HG02970 (cell line): ENCODE measurements around the gene KCND3.

Experiments used
- ATAC-seq: cut with Tn5 transposase; IDR thresholded peaks from one replicate; pipeline ENCODE4 v1.9.1; 2021; ENCODE audit warnings: mild to moderate bottlenecking, moderate library complexity, moderate number of reproducible peaks; ENCODE audit not compliant: unreplicated experiment, low FRiP score

KCND3 gene

DNA sequence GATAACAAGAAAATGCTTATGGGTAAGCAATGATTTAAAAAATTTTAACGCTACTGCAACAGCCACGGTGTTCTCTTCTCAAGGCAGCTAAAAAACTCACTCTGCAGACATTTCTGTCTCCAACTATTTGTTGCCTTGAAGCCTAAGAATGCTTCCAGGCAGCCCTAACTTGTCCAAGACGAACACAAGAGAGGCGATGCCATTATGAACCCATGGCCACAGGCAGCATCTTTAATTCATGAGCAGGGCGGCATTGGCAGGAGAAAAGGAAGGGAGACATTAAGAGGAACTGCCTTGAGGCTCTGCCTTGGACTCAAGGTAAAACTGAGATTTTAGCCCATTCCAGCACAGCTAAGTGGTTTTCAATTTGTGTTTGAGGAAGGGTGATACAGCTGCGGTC, 67.5 kb downstream of the KCND3 start:
- ATAC-seq = no peak

DNA sequence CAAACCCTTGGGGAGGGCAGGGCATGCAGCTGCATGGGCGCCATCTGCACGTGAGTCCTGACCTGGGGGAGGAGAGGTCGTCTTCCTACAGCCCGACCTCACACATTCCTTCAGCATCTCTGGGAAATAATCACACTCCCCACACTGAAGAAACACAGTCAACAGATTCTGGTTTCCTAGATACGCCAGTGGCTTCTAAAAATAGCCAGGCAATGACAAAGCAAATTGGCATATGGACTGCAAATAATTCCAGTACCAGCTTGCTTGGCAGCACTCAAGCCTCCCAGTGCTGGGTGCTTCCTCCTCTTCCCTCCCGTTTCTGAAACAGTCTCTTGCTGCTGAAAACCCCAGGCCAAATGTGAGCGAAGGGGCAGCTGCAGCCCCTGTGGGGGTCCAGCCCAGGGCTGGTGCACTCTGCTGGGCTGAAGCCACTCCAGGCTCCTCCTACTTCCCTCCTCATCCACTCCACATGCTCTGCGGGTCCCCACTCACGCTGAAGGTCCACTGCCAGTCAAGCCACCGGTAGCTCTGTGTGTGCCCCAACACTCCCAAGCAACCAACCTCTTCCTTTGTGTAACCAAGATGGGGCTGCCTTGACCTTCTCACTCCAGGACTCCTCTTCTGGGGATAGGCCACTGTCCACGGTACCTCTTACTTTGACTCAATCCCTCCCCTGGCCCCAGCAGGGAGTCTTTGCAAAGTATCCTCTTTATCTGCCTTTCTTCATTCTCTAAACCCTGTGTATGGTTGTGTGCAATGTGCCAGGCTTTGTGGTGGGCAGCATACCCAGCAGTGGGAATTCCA, 69.0 kb downstream of the KCND3 start:
- ATAC-seq = no peak

DNA sequence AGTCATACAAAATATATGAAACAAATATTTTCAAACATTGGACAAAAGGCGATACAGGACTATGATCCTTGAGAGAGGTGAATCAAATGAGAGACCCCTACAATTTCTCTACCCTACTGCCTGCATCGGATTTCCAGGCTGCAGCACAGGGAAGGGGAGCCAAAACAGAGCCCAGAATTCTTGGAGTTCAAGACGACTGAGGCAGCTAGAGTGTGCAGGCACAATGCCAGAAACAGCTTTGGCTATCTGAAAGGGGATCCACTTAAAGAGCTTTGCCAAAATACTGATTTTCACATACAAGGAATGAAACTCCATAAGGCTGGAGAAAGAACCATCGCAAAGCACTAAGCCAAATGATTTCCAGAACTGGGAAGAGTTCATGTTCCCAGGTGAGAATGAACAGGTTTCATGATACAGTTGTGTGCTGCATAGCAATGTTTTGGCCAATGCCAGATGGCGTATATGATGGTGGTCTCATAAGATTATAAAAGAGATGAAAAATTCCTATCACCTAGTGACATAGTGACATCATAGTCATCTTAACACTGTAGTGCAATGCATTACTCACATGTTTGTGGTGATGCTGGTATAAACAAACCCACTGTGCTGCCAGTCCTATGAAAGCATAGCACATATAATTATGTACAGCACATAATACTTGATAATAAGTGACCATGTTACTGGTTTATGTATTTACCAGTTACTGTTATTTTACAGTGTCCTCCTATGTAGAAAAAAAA, 77.5 kb downstream of the KCND3 start:
- ATAC-seq = no peak

DNA sequence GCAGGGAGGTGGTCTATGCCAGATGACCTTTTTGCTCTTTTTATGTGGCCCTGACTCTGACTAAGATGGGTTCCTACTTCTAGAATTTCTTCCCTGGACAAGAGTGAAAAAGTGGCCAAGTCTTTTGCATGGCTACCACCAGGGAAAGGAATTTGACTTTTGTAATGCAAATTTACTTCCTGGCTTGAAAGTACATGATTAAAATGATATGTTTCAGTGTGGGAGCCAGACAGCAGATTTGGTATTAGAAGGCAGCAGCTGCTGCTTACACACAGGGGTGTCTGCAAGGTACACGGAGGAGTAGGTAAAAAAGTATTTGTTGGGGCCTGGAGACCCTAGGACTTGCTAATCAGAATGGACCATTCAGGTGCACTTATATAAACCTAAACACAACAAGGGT, 78.4 kb downstream of the KCND3 start:
- no peak for ATAC-seq

DNA sequence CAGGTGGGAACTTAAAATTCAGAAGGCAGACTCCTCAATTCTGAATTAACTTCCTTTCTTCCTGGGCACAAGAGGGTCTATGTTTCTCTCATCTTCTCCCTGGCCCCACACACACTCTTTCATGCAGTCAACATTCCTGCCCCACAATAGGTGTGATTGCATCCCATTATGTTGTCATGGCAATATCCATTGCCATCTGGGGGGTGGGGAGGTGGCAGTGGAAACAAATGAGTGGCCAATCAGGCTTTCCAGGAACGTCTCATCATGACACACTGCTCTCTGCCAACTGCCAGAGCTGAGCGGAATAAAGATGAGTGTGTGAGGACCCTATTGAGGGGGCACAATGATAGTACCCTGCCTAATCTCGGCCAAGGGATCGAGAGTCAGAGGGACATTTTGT, 80.4 kb downstream of the KCND3 start:
- no peak for ATAC-seq

DNA sequence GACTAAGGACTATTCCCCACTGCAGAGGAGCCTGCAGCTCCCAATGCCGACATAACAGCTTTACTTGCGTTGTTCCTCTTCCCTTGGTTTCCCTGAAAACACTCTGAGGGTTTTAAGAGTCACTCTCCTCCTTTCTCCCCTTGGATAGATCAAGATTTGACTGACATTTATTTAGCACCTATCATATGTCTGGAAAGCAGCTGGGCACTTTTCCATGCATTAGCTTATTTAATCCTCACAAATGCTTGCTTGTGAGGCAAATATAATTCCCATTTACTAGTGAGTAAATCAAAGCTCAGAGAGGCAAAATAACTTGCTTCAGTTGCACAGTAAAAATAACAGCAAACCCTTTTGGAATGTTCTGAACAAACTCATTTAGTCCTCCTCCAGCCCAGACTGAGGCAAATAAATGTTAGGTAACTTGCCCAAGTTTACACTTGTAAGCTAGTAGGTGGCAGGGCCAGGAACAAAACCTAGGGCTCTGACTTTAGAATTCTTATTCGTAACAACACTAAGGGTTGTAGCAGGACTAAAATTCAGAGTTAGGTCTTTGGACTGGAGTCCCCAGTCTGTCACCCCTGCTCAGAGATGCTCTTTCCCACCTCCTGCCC, 81.4 kb downstream of the KCND3 start:
- no peak for ATAC-seq

DNA sequence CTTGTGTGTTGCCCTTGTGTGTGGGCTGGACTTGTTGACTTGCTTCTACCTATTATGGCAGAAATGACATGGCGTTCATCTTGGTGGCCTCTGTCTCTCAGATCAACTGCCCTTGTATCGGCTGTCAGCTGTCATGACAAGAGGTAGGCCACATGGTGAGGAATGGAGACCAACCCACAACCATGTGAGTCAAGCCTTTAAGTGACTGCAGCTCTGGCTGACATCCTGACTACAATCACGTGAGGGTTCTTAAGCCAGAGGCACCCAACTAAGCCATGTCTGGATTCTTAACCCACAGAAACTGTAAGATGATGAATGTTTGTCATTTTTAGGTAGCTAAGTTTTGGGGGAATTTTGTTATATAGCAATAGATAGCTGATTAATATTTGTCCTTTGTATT, 82.1 kb downstream of the KCND3 start:
- ATAC-seq = no peak

DNA sequence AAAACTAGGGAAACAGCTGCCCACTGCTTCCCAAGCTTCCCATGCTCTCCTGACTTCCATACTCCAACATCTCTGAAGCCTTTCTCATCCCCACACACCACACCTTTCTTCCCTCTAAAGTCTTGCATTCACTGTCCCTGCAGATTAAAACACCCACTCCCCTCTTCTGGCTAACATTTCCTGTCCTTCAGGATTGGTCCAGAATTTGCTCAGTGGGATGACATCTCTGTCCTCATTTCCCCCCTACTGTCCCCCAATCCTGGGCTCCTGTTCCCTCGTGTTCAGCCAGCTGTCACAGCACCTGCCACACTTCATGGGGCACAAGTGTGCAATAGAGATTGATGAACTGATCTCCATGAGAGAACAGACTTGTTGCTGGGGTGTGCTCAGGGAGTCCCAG, 82.7 kb downstream of the KCND3 start:
- no peak for ATAC-seq

DNA sequence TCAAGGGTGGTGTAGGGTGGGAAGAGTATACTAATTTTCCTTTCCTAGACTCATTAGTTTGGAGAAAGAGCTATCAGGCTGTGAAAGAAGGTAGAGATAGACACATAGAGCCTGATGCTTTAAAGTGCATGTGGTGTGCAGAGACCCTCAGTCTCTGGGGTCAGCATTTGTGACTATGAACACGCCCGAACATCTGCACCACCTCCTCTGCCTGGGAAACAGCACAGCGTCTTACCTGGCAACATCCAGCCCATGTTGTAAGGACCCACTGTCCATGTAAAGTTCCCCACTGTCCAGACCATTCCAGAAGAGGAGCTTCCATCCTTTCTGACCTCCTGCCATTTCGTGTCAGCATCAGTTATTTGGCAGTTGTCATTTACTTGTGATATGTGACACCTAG, 83.4 kb downstream of the KCND3 start:
- no peak for ATAC-seq

DNA sequence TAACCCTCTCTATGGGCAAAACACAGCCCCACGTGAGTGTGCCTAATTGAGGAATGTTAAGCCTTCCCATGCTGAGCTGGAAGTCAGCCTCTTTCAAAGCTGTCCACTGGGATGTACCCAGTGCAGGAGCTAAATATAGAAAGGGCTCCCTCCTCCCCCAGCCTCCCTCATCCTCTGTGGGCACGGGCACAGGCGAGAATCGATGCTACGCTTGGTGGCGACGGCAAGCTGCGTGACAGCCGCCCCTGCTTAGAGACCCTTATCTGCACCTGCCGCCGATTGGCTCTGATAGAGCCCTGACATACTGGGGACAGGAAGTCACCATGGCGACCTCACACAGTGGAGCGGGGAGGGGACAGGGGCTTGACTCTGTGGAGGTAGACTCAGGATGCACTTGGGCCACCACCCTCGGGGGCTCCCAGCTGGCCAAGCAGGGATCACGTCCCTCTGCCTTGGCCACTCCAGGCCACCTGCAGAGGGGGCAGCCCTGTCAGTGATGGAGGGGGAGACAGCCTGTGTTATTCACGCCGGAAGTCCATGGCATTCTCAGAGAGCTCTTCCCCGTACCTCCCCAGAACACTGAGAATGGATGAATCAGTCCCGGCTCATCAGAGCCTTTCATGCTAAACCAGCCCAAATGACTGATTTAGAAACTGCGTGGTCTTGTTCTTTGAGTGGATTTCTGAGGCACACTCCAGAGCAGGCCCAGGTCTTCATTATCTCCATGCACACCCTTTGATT, 84.8 kb downstream of the KCND3 start:
- ATAC-seq = no peak

DNA sequence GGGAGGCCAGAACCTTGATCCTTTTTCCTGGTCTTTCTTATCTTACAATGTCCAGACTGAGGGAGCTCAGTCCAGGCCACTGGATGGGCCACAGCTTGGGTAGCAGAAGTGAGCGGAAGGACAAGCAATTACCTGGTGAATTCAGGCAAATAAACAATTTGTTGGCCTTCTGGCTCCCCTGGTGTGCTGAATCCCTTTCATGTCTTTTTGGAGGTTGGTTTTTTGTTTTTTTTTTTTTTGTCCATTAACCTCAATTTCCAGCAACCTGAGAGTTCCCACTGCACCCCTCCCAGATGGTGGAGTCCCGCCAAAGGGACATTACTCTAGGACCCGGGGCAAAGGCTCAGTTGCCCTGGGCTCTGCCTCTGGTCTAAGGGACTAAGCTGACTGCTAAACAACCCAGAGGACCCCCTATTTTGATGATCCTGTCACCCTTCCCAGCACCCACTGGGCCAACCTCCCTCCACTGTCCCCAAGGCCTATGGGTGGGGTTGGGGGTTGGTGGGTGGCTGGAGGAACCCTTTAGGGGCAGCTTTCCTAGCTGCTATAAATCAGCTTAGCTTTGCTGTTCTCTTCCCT, 85.5 kb downstream of the KCND3 start:
- no peak for ATAC-seq

DNA sequence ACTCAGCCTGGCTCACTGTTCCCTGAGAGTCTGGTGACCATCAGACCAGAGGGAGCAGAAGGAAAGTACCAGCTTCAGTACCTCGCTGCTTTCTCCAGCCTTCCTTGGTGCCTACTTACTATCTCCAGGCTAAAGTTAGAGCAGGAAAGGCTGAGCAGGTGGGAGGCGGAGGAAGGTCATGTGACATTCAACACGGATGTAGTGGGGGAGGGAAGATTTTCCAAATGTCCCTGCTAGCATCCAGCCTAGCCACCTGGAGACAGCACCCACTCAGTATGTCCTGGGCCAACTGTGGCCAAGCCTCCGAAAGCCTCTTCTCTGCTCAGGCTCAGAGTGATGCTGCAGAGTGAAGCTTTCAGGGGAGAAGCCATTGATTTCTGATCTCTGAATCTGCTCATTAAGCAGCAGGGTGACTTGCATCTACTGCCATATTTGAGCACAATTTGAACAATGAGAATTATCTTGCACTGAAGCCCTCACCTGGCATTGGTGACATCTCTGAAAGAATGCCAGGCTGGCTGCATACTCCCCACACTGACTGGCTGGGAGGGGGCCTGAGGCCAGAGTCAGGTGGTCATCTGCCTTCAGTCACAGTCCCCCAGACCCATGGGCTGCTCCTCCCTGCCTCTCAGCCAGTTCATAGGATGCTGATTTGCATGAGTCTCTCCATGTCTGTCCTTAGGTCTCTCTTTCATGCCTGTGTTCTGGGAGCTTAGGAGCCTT, 86.2 kb downstream of the KCND3 start:
- no peak for ATAC-seq

DNA sequence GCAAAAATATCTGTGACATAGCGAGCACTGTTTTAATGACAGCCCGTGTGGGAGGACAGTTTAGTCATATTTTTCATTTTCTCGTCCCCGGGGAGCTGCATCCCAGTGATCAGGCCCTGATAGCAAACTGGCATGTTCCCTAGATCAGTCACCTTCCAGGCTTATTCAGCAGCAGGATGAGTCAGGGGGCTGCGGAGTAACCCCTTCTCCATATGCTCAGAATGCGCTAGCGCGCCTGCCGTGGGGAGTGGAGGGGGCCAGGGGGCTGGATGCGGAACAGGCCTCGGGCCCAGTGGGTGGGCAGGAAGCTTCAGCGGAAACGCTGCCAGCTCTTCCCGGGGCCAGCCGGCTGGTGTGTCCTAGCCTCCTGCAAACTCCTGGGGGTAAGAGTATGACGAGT, 94.0 kb downstream of the KCND3 start:
- no peak for ATAC-seq

DNA sequence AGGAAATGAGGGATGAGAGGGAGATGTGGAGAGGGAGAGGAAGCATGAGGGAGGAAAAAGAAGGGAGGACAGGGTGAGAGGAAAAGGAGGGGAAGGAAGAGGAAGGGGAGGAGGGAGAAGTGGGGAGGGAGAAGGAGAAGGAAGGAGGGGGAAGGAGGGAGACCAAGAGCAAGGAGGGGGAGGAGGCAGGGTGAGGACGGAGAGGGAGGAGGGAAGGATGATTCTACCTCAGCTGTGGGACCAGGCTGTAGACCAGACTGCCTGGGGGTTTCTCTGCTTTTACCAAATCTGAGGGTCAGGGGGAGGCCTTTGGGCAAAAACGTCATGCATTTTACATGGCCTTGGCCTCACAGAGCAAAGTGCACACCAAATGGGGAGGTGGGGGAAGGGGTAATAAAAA, 94.5 kb downstream of the KCND3 start:
- ATAC-seq = no peak

DNA sequence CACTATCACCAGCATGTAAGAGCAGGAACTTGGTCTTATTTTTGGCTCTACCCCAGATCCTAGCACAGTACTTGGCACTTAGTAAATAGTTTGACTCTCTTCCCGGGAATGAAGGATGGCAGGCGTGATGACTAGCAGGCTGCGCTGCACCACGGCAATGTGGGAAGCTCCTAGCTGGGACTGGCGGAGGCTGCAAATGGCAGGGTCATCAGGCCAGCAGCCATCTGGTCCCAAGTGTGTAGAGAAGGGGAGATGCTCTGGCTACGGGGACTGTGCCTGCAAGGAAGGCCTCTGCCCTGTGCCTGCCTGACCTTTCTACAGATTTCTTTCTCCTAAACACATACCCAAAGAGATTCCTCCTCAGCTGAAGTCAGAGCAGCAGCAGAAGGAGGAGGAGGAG, 95.0 kb downstream of the KCND3 start:
- no peak for ATAC-seq

DNA sequence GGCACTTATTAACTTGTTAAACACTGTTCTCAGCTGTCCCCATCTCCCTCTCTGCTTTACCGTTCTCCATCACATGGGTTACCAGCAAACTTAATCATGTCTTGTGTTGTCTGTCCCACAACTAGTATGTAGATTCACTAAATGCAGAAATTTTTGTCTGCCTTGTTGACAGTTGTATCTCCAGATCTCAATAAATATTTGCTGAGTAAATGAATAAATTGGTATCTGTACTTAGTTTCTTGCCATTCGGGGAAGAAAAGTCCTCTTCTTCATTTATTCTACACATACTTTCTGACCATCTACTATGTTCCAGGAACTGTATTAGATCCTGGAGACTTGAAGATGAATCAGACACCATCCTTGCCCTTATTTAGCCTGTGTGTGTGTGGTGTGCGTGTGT, 97.9 kb downstream of the KCND3 start:
- ATAC-seq = no peak

DNA sequence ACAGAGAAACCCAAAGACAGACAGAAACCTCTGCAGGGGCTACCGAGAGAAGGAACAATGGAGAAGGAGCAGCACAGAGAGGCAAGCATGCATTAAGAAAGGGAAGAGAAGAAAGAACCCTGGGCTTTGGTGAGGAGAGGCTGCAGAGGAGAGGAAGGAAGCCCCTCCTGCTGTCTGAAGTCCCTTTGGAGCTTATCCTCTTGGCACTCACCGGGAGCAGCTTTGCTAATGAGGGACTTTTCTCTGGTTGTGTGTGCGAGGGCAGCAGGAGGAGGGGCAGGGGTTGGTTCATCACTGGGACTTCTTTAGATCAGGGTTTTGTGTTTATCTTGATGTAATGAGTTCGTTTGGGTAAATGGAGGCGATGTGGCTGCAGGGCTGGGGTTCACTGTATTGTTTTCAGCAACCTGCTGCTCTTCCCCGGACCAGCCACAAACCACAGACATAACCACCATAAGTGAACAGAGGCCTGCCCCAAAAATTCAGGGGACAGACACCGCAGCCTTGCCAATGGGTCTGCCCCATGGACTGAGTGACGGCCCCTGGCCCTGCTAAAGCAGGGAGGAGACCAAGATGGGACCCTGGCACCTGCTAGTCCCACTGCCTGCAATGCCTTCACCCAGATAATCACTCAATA, 100.6 kb downstream of the KCND3 start:
- ATAC-seq = no peak

DNA sequence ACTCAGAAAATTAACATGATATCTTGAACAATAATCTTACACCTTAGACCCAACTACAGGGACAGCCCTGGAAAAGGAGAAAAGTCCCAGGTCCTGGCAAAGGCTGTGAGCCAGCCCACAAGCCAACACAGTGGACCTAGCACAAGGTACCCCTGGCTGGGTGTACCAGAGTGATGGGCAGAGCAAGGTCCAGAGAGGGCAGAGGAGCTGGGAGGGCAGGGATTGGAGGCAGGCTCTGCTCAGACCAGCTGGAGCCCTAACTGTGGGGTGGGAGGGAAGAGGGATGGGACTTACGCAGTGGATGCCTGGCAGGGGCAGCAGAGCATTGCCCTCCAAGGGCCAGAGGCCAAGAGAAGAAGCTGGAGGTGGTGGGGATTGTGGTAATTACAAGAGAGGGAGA, 101.6 kb downstream of the KCND3 start:
- no peak for ATAC-seq

DNA sequence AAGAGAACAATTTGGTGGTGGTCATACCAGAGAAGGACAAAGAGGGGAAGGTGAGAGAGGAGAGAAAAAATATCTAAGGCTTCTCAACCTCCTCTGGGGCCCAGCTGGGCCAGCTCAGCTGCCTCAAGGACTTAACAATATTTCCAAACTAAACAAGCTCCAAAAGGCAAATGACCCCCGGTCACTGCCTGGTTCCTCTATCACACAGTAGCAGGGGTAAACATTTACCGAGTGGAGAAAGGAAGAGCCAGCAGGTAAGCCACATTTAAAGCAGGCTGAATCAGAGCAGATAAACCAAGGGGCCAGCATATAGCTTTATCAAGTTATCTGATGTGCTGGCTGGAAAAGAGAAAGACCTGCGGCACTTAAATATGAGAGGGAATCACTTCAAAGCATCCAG, 102.1 kb downstream of the KCND3 start:
- no peak for ATAC-seq

DNA sequence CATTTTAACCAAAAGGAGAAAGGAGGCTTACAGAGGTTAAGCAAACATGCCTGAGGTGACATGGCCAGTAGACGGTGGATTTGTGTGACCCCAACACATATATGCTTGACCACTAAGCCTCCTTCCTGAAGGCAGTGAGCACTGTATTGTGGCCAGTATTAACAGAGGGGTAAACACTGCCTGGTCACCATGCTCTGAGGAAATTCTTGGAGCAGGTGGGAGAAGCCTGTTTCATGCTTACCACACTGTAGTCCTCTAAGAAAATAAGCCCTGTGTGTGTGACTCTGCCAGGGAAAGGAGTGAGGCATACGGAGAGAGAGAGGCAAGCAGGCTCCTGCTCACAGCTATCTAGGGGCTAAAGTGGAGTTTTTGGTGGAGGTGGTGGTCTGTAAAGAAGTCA, 102.7 kb downstream of the KCND3 start:
- no peak for ATAC-seq
